ENCODE data around the gene SLC16A10. TPM values are rescaled to one million over a fixed set of nuclear protein-coding genes. Genes with fewer than 3 reads are reported as not detected.

The SLC16A10 gene
- total and polyA plus RNA-seq, 2 of the 13 experiments (the other 11 are each of a cell fraction or from before 2014, with no cell fraction given): 8.2 to 20.1 TPM

- no peak for TF ChIP-seq ATF3 (CRISPR knock-in tag; IDR thresholded peaks at IDR 0.05)
- no peak for TF ChIP-seq STAT5B (CRISPR knock-in tag; IDR thresholded peaks at IDR 0.05)
- TF ChIP-seq NFAT5 (CRISPR knock-in tag; IDR thresholded peaks at IDR 0.05): no peak
- peak; percentile 50; the same call in 1 of the 2 replicates for TF ChIP-seq BHLHE40 (IDR thresholded peaks at IDR 0.05; ENCODE audit: low read length)
- TF ChIP-seq DNMT3B (CRISPR knock-in tag; conservative IDR thresholded peaks at IDR 0.05): no peak
- TF ChIP-seq ZNF362 (CRISPR knock-in tag; IDR thresholded peaks at IDR 0.05; ENCODE audit: borderline replicate concordance): no peak
- TF ChIP-seq ZNF557 (CRISPR knock-in tag; IDR thresholded peaks at IDR 0.05): no peak
- no peak for TF ChIP-seq NFKB2 (CRISPR knock-in tag; IDR thresholded peaks at IDR 0.05; ENCODE audit: borderline replicate concordance)
- no peak for TF ChIP-seq SOX13 (IDR thresholded peaks at IDR 0.05)
- TF ChIP-seq SOX13 (CRISPR knock-in tag; conservative IDR thresholded peaks at IDR 0.05 in 1 of 2, IDR thresholded peaks at IDR 0.05 in 1 of 2): peak in 1 of 2 experiments; percentile 81; a peak in 2 of 4 replicates
- no peak for TF ChIP-seq TEAD2 (CRISPR knock-in tag; IDR thresholded peaks at IDR 0.05)
- no peak for TF ChIP-seq ZBTB43 (CRISPR knock-in tag; conservative IDR thresholded peaks at IDR 0.05)
- TF ChIP-seq ARID5B (CRISPR knock-in tag; IDR thresholded peaks at IDR 0.05): peak; percentile 72
- 0 out of 2 replicates have a peak, but pooled peaks have one; percentile 64 for TF ChIP-seq ZMYM4 (CRISPR knock-in tag; IDR thresholded peaks at IDR 0.05)
- TF ChIP-seq HNF4G (IDR thresholded peaks at IDR 0.05; ENCODE audit: borderline replicate concordance, low read depth, low read length): peak; percentile 80
- TF ChIP-seq HNF4G (CRISPR knock-in tag; IDR thresholded peaks at IDR 0.05; ENCODE audit: borderline replicate concordance, low read depth): no peak
- peak; percentile 70; the same call in 1 of the 2 replicates for TF ChIP-seq FOXJ3 (CRISPR knock-in tag; IDR thresholded peaks at IDR 0.05; ENCODE audit: borderline replicate concordance)
- no peak for TF ChIP-seq SIN3A (IDR thresholded peaks at IDR 0.05; ENCODE audit: borderline replicate concordance, low read depth, low read length)
- TF ChIP-seq HNRNPUL1 (IDR thresholded peaks at IDR 0.05; ENCODE audit: low read depth, low read length): no peak
These were observed 20.3 kb downstream of the SLC16A10 start (continued) for GRCh38 chr6:111107589-111107988.
